Measurements from ENCODE around the gene ATP2C2. TPM values are rescaled to one million over a fixed set of nuclear protein-coding genes. Genes with fewer than 3 reads are reported as not detected.

ATP2C2 gene
- total and polyA plus RNA-seq, 2 donors (not counting 1 experiment from before 2014, with no cell fraction given) = not detected

DNA sequence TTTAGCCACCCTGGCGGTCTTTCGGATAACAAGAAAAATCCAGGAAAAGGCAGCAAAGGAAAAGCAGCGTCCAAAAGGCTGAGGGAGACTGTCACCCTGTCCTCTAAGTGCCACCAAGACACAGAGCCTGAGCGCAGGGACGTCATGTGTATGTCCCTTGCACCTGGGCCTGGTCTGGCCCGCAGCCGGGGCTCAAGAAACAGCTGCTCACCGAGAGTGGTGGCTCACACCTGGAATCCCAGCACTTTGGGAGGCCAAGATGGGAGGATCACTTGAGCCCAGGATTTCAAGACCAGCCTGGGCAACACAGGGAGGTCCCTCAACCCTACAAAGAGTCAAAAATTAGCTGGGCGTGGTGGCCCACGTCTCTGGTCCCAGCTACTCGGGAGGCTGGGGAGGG is 145.3 kb downstream of the ATP2C2 start:
- no peak overlapping the region for H3K4me2 ChIP-seq (ENCODE audit: extremely low read depth, insufficient read depth, low read length)
- no peak overlapping the region for H3K9ac ChIP-seq (ENCODE audit: insufficient read depth, low read length)
- no peaks in the 10 kb centered on the region for H3K27me3 ChIP-seq (ENCODE audit: control insufficient read depth, insufficient read depth, low read length)
- no peak overlapping the region for H3K27ac ChIP-seq (ENCODE audit: insufficient read depth, low read length)
- no peak overlapping the region for H3K4me3 ChIP-seq (replicated peaks in 1 of 4; ENCODE audit: control extremely low read depth in 1 of 4, insufficient read depth in 1 of 4, low read depth in 3 of 4, low read length in 4 of 4)
- no peak overlapping the region for H2AFZ ChIP-seq (ENCODE audit: low read length)
- H3K36me3 ChIP-seq (ENCODE audit: control insufficient read depth, insufficient read depth, low read length) = no peaks in the 10 kb centered on the region
- no peak for TF ChIP-seq EZH2 (IDR thresholded peaks at IDR 0.05; ENCODE audit: low read length, missing control alignments)
- TF ChIP-seq, protein P1, sequence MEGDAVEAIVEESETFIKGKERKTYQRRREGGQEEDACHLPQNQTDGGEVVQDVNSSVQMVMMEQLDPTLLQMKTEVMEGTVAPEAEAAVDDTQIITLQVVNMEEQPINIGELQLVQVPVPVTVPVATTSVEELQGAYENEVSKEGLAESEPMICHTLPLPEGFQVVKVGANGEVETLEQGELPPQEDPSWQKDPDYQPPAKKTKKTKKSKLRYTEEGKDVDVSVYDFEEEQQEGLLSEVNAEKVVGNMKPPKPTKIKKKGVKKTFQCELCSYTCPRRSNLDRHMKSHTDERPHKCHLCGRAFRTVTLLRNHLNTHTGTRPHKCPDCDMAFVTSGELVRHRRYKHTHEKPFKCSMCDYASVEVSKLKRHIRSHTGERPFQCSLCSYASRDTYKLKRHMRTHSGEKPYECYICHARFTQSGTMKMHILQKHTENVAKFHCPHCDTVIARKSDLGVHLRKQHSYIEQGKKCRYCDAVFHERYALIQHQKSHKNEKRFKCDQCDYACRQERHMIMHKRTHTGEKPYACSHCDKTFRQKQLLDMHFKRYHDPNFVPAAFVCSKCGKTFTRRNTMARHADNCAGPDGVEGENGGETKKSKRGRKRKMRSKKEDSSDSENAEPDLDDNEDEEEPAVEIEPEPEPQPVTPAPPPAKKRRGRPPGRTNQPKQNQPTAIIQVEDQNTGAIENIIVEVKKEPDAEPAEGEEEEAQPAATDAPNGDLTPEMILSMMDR (conservative IDR thresholded peaks at IDR 0.05 in 1 of 2, IDR thresholded peaks at IDR 0.05 in 1 of 2; ENCODE audit: low read depth in 1 of 2, low read length in 2 of 2) = no peak
- H3K9me3 ChIP-seq (ENCODE audit: control insufficient read depth, insufficient read depth, low read depth, low read length) = no peaks in the 10 kb centered on the region
- no peak for DNase-seq (ENCODE audit: low read depth in 2 of 2)
- H3K4me1 ChIP-seq (ENCODE audit: control insufficient read depth, extremely low read depth, insufficient read depth, low read length) = peaks cover 7% of the 10 kb centered on the region
- no peaks in the 10 kb centered on the region for H3K79me2 ChIP-seq (ENCODE audit: control insufficient read depth, insufficient read depth, low read length)
- H4K20me1 ChIP-seq (ENCODE audit: control insufficient read depth, extremely low read depth, insufficient read depth, low read length) = no peaks in the 10 kb centered on the region

Other genes starting within 250 kb of the ATP2C2 start
- 21.8 and 24.8 TPM in 2 replicates for gene HSDL1, start 223.4 kb upstream of the ATP2C2 start, total RNA-seq
- 18.3 and 23.6 TPM in 2 replicates for gene HSDL1, start 223.4 kb upstream of the ATP2C2 start, polyA plus RNA-seq
- not detected in 2 replicates for gene DNAAF1, start 223.2 kb upstream of the ATP2C2 start, total RNA-seq
- not detected in 2 replicates for gene DNAAF1, start 223.2 kb upstream of the ATP2C2 start, polyA plus RNA-seq
- gene TAF1C, start 181.5 kb upstream of the ATP2C2 start, total RNA-seq = 9.8 and 12.9 TPM in 2 replicates
- gene TAF1C, start 181.5 kb upstream of the ATP2C2 start, polyA plus RNA-seq = 9.3 and 15.9 TPM in 2 replicates
- not detected in 2 replicates for gene ADAD2, start 177.4 kb upstream of the ATP2C2 start, total RNA-seq
- not detected in 2 replicates for gene ADAD2, start 177.4 kb upstream of the ATP2C2 start, polyA plus RNA-seq
- gene KCNG4, start 128.5 kb upstream of the ATP2C2 start, total RNA-seq = not detected in 2 replicates
- gene KCNG4, start 128.5 kb upstream of the ATP2C2 start, polyA plus RNA-seq = not detected in 2 replicates
- gene WFDC1, start 73.7 kb upstream of the ATP2C2 start, total RNA-seq = 3.1 and 34.0 TPM in 2 replicates
- 4.7 and 32.1 TPM in 2 replicates for gene WFDC1, start 73.7 kb upstream of the ATP2C2 start, polyA plus RNA-seq
- gene MEAK7, start 136.1 kb downstream of the ATP2C2 start, total RNA-seq = 16.9 and 17.3 TPM in 2 replicates
- 19.6 and 23.4 TPM in 2 replicates for gene MEAK7, start 136.1 kb downstream of the ATP2C2 start, polyA plus RNA-seq
- gene COTL1, start 249.5 kb downstream of the ATP2C2 start, total RNA-seq = 64.5 and 103 TPM in 2 replicates
- gene COTL1, start 249.5 kb downstream of the ATP2C2 start, polyA plus RNA-seq = 192 and 311 TPM in 2 replicates

Data from fibroblast of lung (primary cell).